GM21619 (cell line): ENCODE results near the gene LMBRD2.
"Not testable (repeated sequence)": the region's sequence is repeated elsewhere in the genome, so short reads cannot be mapped to it uniquely, and the experiment has no call there.

Source experiments
- ATAC-seq: cut with Tn5 transposase; IDR thresholded peaks from one replicate; pipeline ENCODE4 v1.9.1; 2021; ENCODE audit not compliant: unreplicated experiment

Gene LMBRD2

GRCh38 chr5:36162810-36163486 is 11.3 kb upstream of the LMBRD2 start:
- ATAC-seq = no peak

- no peak for ATAC-seq
Observed at GRCh38 chr5:36161361-36161760, 9.7 kb upstream of the LMBRD2 start.

GRCh38 chr5:36160617-36161016 is 8.9 kb upstream of the LMBRD2 start:
- ATAC-seq = no peak

GRCh38 chr5:36158144-36158543 is 6.5 kb upstream of the LMBRD2 start:
- ATAC-seq = no peak

- no peak for ATAC-seq
Observed at GRCh38 chr5:36156619-36157018, 4.9 kb upstream of the LMBRD2 start.

- no peak for ATAC-seq
Observed at GRCh38 chr5:36156121-36156601, 4.5 kb upstream of the LMBRD2 start.

GRCh38 chr5:36155291-36155690 is 3.6 kb upstream of the LMBRD2 start:
- no peak for ATAC-seq

- ATAC-seq = no peak
Observed at GRCh38 chr5:36153726-36154125, 2.0 kb upstream of the LMBRD2 start.

GRCh38 chr5:36153298-36153677 is 1.6 kb upstream of the LMBRD2 start:
- ATAC-seq = no peak

- peak; percentile 1 for ATAC-seq
Observed at GRCh38 chr5:36152324-36153297, 924 bp upstream of the LMBRD2 start.

- peak; percentile 28 for ATAC-seq
Observed at GRCh38 chr5:36150676-36151433, 832 bp downstream of the LMBRD2 start.

GRCh38 chr5:36147681-36148080 is 4.0 kb downstream of the LMBRD2 start:
- ATAC-seq = no peak

- ATAC-seq = no peak
Observed at GRCh38 chr5:36146390-36146789, 5.3 kb downstream of the LMBRD2 start.

- no peak for ATAC-seq
Observed at GRCh38 chr5:36145311-36145710, 6.4 kb downstream of the LMBRD2 start.

GRCh38 chr5:36138900-36139683 is 12.6 kb downstream of the LMBRD2 start:
- no peak for ATAC-seq

GRCh38 chr5:36136581-36136980 is 15.1 kb downstream of the LMBRD2 start:
- no peak for ATAC-seq

- ATAC-seq = no peak
Observed at GRCh38 chr5:36135988-36136387, 15.7 kb downstream of the LMBRD2 start.

GRCh38 chr5:36133009-36133408 is 18.7 kb downstream of the LMBRD2 start:
- not testable (repeated sequence) for ATAC-seq

GRCh38 chr5:36129666-36130065 is 22.0 kb downstream of the LMBRD2 start:
- ATAC-seq = not testable (repeated sequence)

GRCh38 chr5:36128795-36129194 is 22.9 kb downstream of the LMBRD2 start:
- ATAC-seq = no peak
